ENCODE data around the gene AGBL5.

DNA sequence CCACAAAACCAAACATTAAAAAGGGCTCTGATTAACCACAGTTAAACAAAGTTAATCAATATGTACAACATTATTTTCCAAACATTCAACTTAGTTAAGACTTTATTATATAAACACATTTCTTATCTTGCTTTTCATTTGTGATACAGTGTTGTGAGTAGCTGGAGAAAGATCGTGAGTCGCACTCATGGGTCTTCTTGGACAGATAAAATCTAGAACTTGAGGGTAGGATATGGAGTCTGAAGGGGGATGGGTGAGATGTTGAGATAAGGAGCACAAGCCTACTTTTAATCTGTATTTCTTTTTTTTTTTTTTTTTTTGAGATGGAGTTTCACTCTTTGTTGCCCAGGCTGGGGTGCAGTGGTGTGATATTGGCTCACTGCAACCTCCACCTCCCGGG lies 41.3 kb upstream of the AGBL5 start:
- TF ChIP-seq CTCF (IDR thresholded peaks at IDR 0.05) (no peak), ZFX (IDR thresholded peaks at IDR 0.05; ENCODE audit: borderline replicate concordance) (no peak)

All from 22Rv1 (cell line).